ENCODE data around the gene HSPB7. TPM values are rescaled to one million over a fixed set of nuclear protein-coding genes. Genes with fewer than 3 reads are reported as not detected.

HSPB7 gene
- total RNA-seq, 1 donor from 2014 or later, result not detected

DNA sequence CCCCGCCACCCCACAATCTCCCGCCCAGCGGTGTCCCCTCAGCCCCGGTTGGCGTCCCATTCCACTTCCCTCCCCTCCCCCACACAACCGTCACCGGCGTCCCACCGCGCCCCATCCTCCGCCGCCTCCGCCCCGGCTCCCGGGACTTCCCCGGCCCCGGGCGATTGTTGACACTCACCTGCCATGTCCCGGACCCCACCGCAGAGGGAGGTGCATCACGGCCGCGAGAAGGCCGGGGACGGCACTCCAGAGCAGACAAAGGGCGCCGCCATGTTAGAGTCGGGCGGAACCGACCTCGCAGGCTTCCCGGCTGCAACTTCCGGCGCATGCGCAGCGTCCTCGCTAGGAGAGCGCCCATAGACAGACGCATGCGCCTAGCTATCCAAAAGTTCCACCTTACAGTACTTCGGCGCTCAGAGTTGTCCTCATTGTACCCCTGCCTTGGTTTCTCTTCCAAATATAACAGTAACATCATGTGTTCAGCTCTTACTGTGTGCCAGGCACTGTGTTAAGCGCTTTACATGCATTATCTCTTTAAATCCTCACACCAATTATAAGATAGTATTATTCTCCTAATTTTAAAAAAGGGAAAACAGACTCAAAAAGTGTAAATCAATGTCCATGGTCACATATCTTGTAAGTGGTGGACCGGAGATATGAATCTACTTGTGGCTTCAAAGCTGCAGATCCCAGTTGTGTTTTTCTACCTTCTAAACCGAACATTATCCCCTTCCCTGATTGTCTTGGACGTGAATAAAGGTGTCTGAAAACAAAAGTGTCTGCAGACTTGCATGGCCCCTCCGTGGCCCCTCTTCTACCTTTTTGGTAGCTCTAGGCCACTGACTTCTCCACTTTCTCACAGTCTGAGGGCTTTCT, 41.8 kb downstream of the HSPB7 start, which contains the start of gene ZBTB17:
ZBTB17 (minus strand) TSS at position 297 of the 876 bp plus-strand sequence. CDS start 27,606 bp downstream, outside the sequence.
- DNase-seq (ENCODE audit: low spot score), result peak; percentile 99
- Mint-ChIP-seq H3K27me3 (ENCODE audit: insufficient read depth, low read depth) (peaks cover 3% of the 10 kb centered on the region), H3K27ac (peak within 1 kb of the TSS; percentile 23), H3K9me3 (peaks cover 4% of the 10 kb centered on the region), H3K4me1 (peaks cover 14% of the 10 kb centered on the region), H3K36me3 (peaks cover 9% of the 10 kb centered on the region), H3K4me3 (peak within 1 kb of the TSS; percentile 94)
- no peak for TF ChIP-seq EZH2 (IDR thresholded peaks at IDR 0.05)
- no peak for TF ChIP-seq EZH2phosphoT487 (IDR thresholded peaks at IDR 0.05)
- TF ChIP-seq, protein P1, sequence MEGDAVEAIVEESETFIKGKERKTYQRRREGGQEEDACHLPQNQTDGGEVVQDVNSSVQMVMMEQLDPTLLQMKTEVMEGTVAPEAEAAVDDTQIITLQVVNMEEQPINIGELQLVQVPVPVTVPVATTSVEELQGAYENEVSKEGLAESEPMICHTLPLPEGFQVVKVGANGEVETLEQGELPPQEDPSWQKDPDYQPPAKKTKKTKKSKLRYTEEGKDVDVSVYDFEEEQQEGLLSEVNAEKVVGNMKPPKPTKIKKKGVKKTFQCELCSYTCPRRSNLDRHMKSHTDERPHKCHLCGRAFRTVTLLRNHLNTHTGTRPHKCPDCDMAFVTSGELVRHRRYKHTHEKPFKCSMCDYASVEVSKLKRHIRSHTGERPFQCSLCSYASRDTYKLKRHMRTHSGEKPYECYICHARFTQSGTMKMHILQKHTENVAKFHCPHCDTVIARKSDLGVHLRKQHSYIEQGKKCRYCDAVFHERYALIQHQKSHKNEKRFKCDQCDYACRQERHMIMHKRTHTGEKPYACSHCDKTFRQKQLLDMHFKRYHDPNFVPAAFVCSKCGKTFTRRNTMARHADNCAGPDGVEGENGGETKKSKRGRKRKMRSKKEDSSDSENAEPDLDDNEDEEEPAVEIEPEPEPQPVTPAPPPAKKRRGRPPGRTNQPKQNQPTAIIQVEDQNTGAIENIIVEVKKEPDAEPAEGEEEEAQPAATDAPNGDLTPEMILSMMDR (IDR thresholded peaks at IDR 0.05), result no peak
- peak within 1 kb of the TSS; percentile 83 for H3K27ac ChIP-seq
- peaks cover 4% of the 10 kb centered on the region for H3K9me3 ChIP-seq (ENCODE audit: low read depth)
- peaks cover 3% of the 10 kb centered on the region for H3K4me1 ChIP-seq
- peak within 1 kb of the TSS; percentile 92 for H3K4me2 ChIP-seq
- peak within 1 kb of the TSS; percentile 87 for H2AFZ ChIP-seq (replicated peaks)
- peaks cover 10% of the 10 kb centered on the region for H3F3A ChIP-seq (ENCODE audit: low read depth)
- no peaks in the 10 kb centered on the region for H3K36me3 ChIP-seq
- peak within 1 kb of the TSS; percentile 90 for H3K4me3 ChIP-seq
- peaks cover 13% of the 10 kb centered on the region for H4K20me1 ChIP-seq (ENCODE audit: low read depth)
- H3K9ac ChIP-seq, result peak within 1 kb of the TSS; percentile 85
- H3K27me3 ChIP-seq, result peaks cover 12% of the 10 kb centered on the region
- peaks cover 20% of the 10 kb centered on the region for H3K79me2 ChIP-seq (ENCODE audit: low read depth)

DNA sequence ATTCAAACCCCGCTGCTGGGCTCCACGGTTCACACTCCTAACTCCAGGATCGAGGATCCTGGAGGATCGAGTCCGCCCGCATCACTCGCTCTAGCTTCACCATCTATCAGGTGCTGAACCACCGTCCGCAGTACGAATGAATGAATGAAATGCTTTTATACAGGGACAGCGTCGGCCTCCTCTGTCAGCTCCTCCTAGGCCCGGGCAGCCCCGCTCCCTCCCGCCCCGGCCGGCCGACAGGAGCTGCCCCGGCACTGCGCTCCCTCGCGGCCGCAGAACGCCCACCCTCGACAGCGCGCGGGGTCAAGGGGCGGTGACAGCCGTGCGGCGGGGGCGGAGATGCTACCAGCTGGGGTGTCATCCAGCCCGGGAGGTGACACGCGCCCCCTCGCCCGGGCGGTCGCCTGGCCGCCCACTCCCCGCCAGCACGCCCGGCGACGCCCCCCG, 42.5 kb downstream of the HSPB7 start:
- TF ChIP-seq EZH2phosphoT487 (IDR thresholded peaks at IDR 0.05), result no peak
- TF ChIP-seq EZH2 (IDR thresholded peaks at IDR 0.05), result no peak
- TF ChIP-seq, protein P1 (IDR thresholded peaks at IDR 0.05), result peak; percentile 51
- peaks cover 14% of the 10 kb centered on the region for H3K36me3 Mint-ChIP-seq
- peaks cover 3% of the 10 kb centered on the region for H3K9me3 Mint-ChIP-seq
- H3K4me2 ChIP-seq, result peak overlapping the region; percentile 92
- no peak overlapping the region for H3K27ac ChIP-seq
- H4K20me1 ChIP-seq (ENCODE audit: low read depth), result peaks cover 13% of the 10 kb centered on the region
- peaks cover 3% of the 10 kb centered on the region for H3K4me1 ChIP-seq
- H3K4me3 Mint-ChIP-seq, result peak overlapping the region; percentile 94
- DNase-seq (ENCODE audit: low spot score), result peak; percentile 89
- H3K36me3 ChIP-seq, result no peaks in the 10 kb centered on the region
- peaks cover 14% of the 10 kb centered on the region for H3K4me1 Mint-ChIP-seq
- H3K79me2 ChIP-seq (ENCODE audit: low read depth), result peaks cover 20% of the 10 kb centered on the region
- peaks cover 10% of the 10 kb centered on the region for H3K27me3 ChIP-seq
- peak overlapping the region; percentile 87 for H2AFZ ChIP-seq (replicated peaks)
- peaks cover 10% of the 10 kb centered on the region for H3F3A ChIP-seq (ENCODE audit: low read depth)
- H3K9ac ChIP-seq, result peak overlapping the region; percentile 85
- peak overlapping the region; percentile 90 for H3K4me3 ChIP-seq
- H3K9me3 ChIP-seq (ENCODE audit: low read depth), result peaks cover 4% of the 10 kb centered on the region
- H3K27ac Mint-ChIP-seq, result no peak overlapping the region
- H3K27me3 Mint-ChIP-seq (ENCODE audit: insufficient read depth, low read depth), result peaks cover 3% of the 10 kb centered on the region

DNA sequence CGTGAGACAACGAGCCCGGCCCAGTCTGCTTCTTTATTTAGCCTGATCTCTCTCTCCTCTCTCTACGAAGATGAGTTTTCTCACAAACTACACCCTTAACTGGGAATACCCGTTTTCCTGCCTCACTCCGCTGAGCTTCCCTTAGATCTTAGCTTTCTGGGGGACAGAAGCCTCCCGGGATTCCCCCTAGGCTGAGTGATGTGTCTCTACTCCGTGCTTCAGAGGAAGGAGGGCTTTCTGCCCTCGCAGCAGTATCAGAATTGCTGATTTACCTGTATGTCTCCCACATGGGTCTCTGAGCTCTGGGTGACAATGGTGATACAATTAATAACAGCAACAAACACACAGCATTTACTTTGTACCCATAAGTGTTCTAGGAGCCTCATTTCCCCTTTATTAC, 43.0 kb downstream of the HSPB7 start:
- H3K4me3 ChIP-seq, result peak overlapping the region; percentile 90
- H4K20me1 ChIP-seq (ENCODE audit: low read depth), result peaks cover 13% of the 10 kb centered on the region
- Mint-ChIP-seq H3K9me3 (peaks cover 8% of the 10 kb centered on the region), H3K27me3 (ENCODE audit: insufficient read depth, low read depth) (peaks cover 3% of the 10 kb centered on the region), H3K4me1 (peaks cover 14% of the 10 kb centered on the region), H3K27ac (no peak overlapping the region), H3K4me3 (peak overlapping the region; percentile 94), H3K36me3 (peaks cover 19% of the 10 kb centered on the region)
- H2AFZ ChIP-seq (replicated peaks), result peak overlapping the region; percentile 87
- H3F3A ChIP-seq (ENCODE audit: low read depth), result peaks cover 10% of the 10 kb centered on the region
- peak overlapping the region; percentile 63 for H3K9ac ChIP-seq
- no peak for DNase-seq (ENCODE audit: low spot score)
- H3K27me3 ChIP-seq, result peaks cover 10% of the 10 kb centered on the region
- H3K4me1 ChIP-seq, result peaks cover 3% of the 10 kb centered on the region
- TF ChIP-seq, protein P1 (IDR thresholded peaks at IDR 0.05), result no peak
- TF ChIP-seq EZH2 (IDR thresholded peaks at IDR 0.05), result no peak
- no peak for TF ChIP-seq EZH2phosphoT487 (IDR thresholded peaks at IDR 0.05)
- peaks cover 3% of the 10 kb centered on the region for H3K36me3 ChIP-seq
- no peak overlapping the region for H3K27ac ChIP-seq
- H3K4me2 ChIP-seq, result peak overlapping the region; percentile 92
- H3K79me2 ChIP-seq (ENCODE audit: low read depth), result peaks cover 20% of the 10 kb centered on the region
- H3K9me3 ChIP-seq (ENCODE audit: low read depth), result peaks cover 4% of the 10 kb centered on the region
